ENCODE data around the gene POLR2C.
A peak's percentile ranks its signal among the peaks of the same experiment; 100 is the strongest.

The POLR2C gene

DNA sequence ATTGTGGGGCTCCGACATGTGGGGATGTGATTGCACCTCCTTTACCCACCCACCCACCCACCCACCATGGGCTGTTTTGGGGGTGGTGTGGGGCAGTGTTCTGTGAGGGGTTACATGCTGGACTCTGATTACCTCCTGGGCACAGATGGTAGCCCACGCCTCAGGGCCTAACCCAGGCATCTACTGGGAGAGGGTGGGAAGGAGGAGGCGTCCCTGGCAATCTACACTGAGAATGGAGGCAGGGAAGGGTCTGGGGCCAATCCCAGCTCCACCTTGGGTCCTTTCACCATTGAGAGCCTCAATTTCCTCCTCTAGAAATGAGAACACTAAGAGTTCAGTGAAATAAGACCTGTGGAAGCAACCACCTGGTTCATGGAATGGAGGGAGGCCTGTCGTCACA lies 35.6 kb downstream of the POLR2C start:
- TF ChIP-seq TEAD4 (IDR thresholded peaks at IDR 0.05) (no peak), NFIC (IDR thresholded peaks at IDR 0.05) (no peak), TAF1 (IDR thresholded peaks at IDR 0.05; ENCODE audit: low read depth) (no peak), EGR1 (IDR thresholded peaks at IDR 0.05) (no peak), CEBPB (IDR thresholded peaks at IDR 0.05) (no peak), FOXM1 (IDR thresholded peaks at IDR 0.05; ENCODE audit: borderline replicate concordance, low read depth) (no peak), TCF12 (IDR thresholded peaks at IDR 0.05; ENCODE audit: low read depth) (no peak), EP300 (IDR thresholded peaks at IDR 0.05; ENCODE audit: borderline replicate concordance) (no peak)
- TF ChIP-seq, protein P1, sequence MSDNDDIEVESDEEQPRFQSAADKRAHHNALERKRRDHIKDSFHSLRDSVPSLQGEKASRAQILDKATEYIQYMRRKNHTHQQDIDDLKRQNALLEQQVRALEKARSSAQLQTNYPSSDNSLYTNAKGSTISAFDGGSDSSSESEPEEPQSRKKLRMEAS (IDR thresholded peaks at IDR 0.05): no peak
- TF ChIP-seq, protein P2, sequence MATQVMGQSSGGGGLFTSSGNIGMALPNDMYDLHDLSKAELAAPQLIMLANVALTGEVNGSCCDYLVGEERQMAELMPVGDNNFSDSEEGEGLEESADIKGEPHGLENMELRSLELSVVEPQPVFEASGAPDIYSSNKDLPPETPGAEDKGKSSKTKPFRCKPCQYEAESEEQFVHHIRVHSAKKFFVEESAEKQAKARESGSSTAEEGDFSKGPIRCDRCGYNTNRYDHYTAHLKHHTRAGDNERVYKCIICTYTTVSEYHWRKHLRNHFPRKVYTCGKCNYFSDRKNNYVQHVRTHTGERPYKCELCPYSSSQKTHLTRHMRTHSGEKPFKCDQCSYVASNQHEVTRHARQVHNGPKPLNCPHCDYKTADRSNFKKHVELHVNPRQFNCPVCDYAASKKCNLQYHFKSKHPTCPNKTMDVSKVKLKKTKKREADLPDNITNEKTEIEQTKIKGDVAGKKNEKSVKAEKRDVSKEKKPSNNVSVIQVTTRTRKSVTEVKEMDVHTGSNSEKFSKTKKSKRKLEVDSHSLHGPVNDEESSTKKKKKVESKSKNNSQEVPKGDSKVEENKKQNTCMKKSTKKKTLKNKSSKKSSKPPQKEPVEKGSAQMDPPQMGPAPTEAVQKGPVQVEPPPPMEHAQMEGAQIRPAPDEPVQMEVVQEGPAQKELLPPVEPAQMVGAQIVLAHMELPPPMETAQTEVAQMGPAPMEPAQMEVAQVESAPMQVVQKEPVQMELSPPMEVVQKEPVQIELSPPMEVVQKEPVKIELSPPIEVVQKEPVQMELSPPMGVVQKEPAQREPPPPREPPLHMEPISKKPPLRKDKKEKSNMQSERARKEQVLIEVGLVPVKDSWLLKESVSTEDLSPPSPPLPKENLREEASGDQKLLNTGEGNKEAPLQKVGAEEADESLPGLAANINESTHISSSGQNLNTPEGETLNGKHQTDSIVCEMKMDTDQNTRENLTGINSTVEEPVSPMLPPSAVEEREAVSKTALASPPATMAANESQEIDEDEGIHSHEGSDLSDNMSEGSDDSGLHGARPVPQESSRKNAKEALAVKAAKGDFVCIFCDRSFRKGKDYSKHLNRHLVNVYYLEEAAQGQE (IDR thresholded peaks at IDR 0.05; ENCODE audit: low read depth): no peak
- TF ChIP-seq, protein P3, sequence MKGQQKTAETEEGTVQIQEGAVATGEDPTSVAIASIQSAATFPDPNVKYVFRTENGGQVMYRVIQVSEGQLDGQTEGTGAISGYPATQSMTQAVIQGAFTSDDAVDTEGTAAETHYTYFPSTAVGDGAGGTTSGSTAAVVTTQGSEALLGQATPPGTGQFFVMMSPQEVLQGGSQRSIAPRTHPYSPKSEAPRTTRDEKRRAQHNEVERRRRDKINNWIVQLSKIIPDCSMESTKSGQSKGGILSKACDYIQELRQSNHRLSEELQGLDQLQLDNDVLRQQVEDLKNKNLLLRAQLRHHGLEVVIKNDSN (IDR thresholded peaks at IDR 0.05): no peak

DNA sequence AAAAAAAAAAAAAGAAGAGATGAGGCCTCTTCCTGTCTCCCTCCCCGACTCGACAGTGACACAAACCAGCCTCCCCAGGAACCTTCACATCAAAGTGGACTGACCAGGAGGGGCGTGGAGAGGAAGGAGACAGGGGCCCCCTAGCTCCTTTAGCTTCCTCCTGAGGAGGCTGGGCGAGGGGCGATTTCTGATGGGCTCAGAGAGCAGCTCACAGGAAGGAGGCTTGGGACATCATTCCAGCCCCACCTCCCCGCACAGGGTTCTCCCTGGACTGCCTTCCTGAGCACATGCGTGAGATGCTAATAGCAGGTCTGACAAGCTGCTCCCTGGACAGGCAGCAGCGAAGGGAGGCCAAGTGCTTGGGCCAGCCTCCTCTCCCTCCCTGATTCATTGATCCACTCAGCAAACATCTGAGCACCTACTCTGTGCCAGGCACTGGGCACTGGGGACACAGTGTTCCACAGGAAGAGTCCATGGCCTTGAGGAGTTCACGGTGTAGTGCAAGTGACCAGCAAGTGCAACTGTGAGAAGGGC lies 38.2 kb downstream of the POLR2C start:
- TF ChIP-seq ZBTB7A (IDR thresholded peaks at IDR 0.05; ENCODE audit: low read depth) (no peak), FOXM1 (IDR thresholded peaks at IDR 0.05; ENCODE audit: borderline replicate concordance, low read depth) (no peak), TAF1 (IDR thresholded peaks at IDR 0.05; ENCODE audit: low read depth) (no peak), CEBPB (IDR thresholded peaks at IDR 0.05) (no peak), TEAD4 (IDR thresholded peaks at IDR 0.05) (no peak), EGR1 (IDR thresholded peaks at IDR 0.05) (no peak), CREB1 (IDR thresholded peaks at IDR 0.05; ENCODE audit: low read depth) (no peak)
- TF ChIP-seq, protein P3 (IDR thresholded peaks at IDR 0.05): no peak
- TF ChIP-seq, protein P2 (IDR thresholded peaks at IDR 0.05; ENCODE audit: low read depth): no peak

DNA sequence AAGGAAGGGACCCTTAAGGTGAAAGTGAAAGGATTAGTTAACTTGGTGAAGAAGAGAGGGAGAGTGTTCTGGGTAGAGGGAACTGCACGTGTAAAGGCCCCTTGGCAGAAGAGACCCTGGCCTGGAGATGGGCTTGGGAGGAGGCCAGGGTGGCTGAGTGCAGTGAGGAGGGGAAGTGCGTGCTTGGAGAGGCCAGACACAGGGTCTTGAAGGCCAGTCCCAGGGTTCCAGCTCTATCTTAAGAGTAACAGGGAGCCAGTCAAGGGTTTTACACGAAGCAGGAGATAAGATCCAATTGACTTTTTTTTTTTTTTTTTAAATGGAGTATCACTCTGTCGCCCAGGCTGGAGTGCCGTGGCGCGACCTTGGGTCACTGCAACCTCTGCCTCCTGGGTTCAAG lies 39.0 kb downstream of the POLR2C start:
- TF ChIP-seq EP300 (IDR thresholded peaks at IDR 0.05; ENCODE audit: borderline replicate concordance): no peak
- TF ChIP-seq TCF12 (IDR thresholded peaks at IDR 0.05; ENCODE audit: low read depth): no peak
- no peak for TF ChIP-seq TAF1 (IDR thresholded peaks at IDR 0.05; ENCODE audit: low read depth)
- TF ChIP-seq, protein P3 (IDR thresholded peaks at IDR 0.05): no peak

DNA sequence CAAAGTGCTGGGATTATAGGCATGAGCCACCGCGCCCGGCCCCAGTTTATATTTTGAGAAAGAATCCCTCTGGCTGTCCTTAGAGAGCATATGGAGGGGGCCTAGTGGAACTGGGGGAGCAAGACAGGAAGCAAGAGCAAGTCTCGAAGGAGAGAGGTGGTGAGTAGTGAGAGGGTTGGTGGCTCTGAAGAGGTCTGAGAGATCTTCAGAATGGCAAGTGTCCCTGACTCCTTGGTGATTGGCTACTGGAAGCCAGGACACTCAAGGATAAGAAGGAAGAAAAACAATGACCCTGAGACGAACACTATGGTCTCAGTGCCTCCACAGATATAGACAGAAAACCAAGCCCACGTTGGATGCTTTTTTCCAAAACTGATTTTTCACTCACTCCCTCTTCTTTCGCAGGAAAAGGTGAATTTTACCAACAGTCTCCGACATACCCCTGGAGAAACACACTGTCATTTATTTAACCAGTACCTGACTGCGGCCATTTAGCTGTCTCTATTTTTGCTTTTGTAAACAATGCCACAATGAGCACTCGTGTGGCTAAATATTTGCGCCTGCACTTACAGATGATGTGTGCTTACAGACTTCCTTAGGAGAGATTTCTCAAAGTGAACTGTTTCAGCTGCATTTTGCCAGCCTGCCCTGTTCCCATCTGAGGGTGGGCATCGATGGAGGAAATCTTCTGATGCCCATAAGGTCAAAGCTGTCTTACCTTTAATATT lies 39.7 kb downstream of the POLR2C start:
- TF ChIP-seq, protein P2 (IDR thresholded peaks at IDR 0.05; ENCODE audit: low read depth): no peak
- TF ChIP-seq EP300 (IDR thresholded peaks at IDR 0.05; ENCODE audit: borderline replicate concordance) (no peak), YY1 (IDR thresholded peaks at IDR 0.05; ENCODE audit: low read depth) (no peak)

DNA sequence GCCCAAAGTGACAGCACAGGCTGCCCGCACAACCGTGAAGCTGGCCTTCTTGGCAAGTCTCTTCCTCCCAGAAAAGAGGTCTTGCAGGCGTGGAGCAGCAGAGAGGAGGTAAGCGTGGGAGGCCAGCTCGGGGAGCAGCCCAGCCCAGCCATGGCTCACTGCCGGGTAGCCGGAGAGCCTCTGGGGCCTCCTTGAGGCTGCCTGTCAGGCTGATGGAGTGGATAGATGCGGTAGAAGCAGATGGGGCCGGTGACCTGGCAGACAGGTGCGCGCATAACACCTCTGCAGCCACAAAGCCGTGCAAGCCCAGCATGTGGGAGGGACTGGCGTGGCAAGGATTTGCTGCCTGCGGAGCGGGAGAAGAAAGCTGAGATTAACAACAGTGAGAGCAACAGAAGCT lies 40.9 kb downstream of the POLR2C start:
- TF ChIP-seq TAF1 (IDR thresholded peaks at IDR 0.05; ENCODE audit: low read depth) (no peak), TEAD4 (IDR thresholded peaks at IDR 0.05) (no peak), EP300 (IDR thresholded peaks at IDR 0.05; ENCODE audit: borderline replicate concordance) (no peak), RAD21 (IDR thresholded peaks at IDR 0.05; ENCODE audit: low read depth) (no peak), CEBPB (IDR thresholded peaks at IDR 0.05) (no peak), EGR1 (IDR thresholded peaks at IDR 0.05) (peak; percentile 66), CREB1 (IDR thresholded peaks at IDR 0.05; ENCODE audit: low read depth) (no peak), NFIC (IDR thresholded peaks at IDR 0.05) (peak; percentile 63; the same call in 1 of the 2 replicates), YY1 (IDR thresholded peaks at IDR 0.05; ENCODE audit: low read depth) (no peak), FOXM1 (IDR thresholded peaks at IDR 0.05; ENCODE audit: borderline replicate concordance, low read depth) (no peak), TCF12 (IDR thresholded peaks at IDR 0.05; ENCODE audit: low read depth) (0 out of 2 replicates have a peak, but pooled peaks have one; percentile 63), ZBTB7A (IDR thresholded peaks at IDR 0.05; ENCODE audit: low read depth) (no peak)
- TF ChIP-seq, protein P1 (IDR thresholded peaks at IDR 0.05): peak; percentile 61
- TF ChIP-seq, protein P2 (IDR thresholded peaks at IDR 0.05; ENCODE audit: low read depth): no peak
- TF ChIP-seq, protein P3 (IDR thresholded peaks at IDR 0.05): no peak

All from Ishikawa (cell line).